ENCODE measurements around the gene ATP23.

Gene ATP23

DNA sequence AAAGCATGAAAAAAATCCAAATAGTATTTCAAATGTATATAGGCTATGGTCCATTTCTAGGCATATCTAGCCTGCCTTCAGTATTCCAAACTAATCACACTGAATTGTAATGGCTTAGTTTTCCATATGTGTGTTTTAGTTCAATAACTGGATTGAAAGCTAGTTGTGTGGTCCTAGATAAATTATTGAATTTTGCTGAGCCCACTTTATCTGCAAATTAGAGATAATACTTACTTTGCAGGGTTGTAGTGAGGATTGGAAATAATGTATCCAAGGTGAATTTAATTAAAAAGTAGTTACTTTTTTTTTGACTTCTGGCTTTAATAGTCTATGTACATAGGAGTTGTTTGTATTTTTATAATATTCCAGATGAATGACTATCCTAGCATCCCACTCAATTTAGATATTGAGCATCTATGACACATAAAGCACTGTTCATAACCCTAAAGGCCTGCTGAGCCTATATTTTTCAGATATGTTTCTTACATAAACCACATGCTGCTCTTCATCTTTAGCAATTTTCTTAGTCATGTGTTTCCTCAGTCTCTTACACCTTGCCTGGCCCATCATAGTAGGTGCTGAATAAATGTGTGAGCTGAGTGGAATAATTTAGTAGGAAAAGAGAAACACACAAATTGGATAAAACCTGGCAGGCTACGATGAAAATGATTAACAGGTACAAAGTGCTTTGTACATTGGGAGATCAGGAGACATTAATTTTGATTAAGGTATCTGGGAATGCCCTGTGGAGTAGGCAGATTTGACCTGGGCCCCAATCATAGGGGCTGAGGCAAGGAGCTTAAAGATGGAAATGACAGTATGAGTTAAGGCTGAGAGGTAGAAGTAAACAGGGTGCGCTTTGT lies 1.1 kb upstream of the ATP23 start:
- H3K4me3 ChIP-seq (ENCODE audit: low read length, poor library complexity, severe bottlenecking) = peak overlapping the region; percentile 75
- H3K9me3 ChIP-seq (ENCODE audit: insufficient read depth, low read depth, low read length) = no peaks in the 10 kb centered on the region
- no peaks in the 10 kb centered on the region for H3K36me3 ChIP-seq (ENCODE audit: insufficient read depth, low read length)
- no peaks in the 10 kb centered on the region for H3K27me3 ChIP-seq (ENCODE audit: insufficient read depth, low read length, poor library complexity, severe bottlenecking)
- H2AFZ ChIP-seq (ENCODE audit: low read length) = no peak overlapping the region
- H3K4me1 ChIP-seq (ENCODE audit: insufficient read depth, low read length, poor library complexity, severe bottlenecking) = peaks cover 56% of the 10 kb centered on the region
- peaks cover 41% of the 10 kb centered on the region for H3K79me2 ChIP-seq (ENCODE audit: insufficient read depth, low read length)
- no peaks in the 10 kb centered on the region for H3K9me2 ChIP-seq (replicated peaks; ENCODE audit: low read depth, low read length)
- peak overlapping the region; percentile 82 for H3K9ac ChIP-seq (ENCODE audit: low read depth, low read length, poor library complexity, severe bottlenecking)
- H3F3A ChIP-seq (ENCODE audit: low read depth) = peaks cover 16% of the 10 kb centered on the region
- no peaks in the 10 kb centered on the region for H4K20me1 ChIP-seq (ENCODE audit: insufficient read depth, low read length, poor library complexity, severe bottlenecking)
- H3K4me2 ChIP-seq (ENCODE audit: low read depth, low read length, poor library complexity, severe bottlenecking) = peak overlapping the region; percentile 86
- TF ChIP-seq EZH2phosphoT487 (IDR thresholded peaks at IDR 0.05; ENCODE audit: borderline replicate concordance) (no peak), CTCF (conservative IDR thresholded peaks at IDR 0.05; ENCODE audit: low read length) (no peak)

DNA sequence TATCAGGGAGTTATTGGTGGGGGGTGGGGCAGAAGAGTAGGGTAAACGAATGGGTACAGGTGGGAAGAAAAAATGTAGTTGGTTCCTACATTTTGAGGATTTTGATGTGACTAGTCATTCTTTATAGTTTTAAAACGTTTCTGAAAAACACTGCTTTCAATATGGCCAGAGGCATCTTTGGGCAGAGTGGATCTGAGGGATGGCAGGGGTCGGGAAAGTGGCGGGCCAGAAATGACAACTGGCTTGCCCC lies 527 bp upstream of the ATP23 start:
- H3K4me1 ChIP-seq (ENCODE audit: insufficient read depth, low read length, poor library complexity, severe bottlenecking) = peaks cover 60% of the 10 kb centered on the region
- no peaks in the 10 kb centered on the region for H3K27me3 ChIP-seq (ENCODE audit: insufficient read depth, low read length, poor library complexity, severe bottlenecking)
- no peaks in the 10 kb centered on the region for H4K20me1 ChIP-seq (ENCODE audit: insufficient read depth, low read length, poor library complexity, severe bottlenecking)
- H3K79me2 ChIP-seq (ENCODE audit: insufficient read depth, low read length) = peaks cover 39% of the 10 kb centered on the region
- H3K9me3 ChIP-seq (ENCODE audit: insufficient read depth, low read depth, low read length) = no peaks in the 10 kb centered on the region
- peak overlapping the region; percentile 75 for H3K4me3 ChIP-seq (ENCODE audit: low read length, poor library complexity, severe bottlenecking)
- H3K9ac ChIP-seq (ENCODE audit: low read depth, low read length, poor library complexity, severe bottlenecking) = peak overlapping the region; percentile 82
- H2AFZ ChIP-seq (ENCODE audit: low read length) = no peak overlapping the region
- H3K36me3 ChIP-seq (ENCODE audit: insufficient read depth, low read length) = no peaks in the 10 kb centered on the region
- H3K9me2 ChIP-seq (replicated peaks; ENCODE audit: low read depth, low read length) = no peaks in the 10 kb centered on the region
- peak overlapping the region; percentile 86 for H3K4me2 ChIP-seq (ENCODE audit: low read depth, low read length, poor library complexity, severe bottlenecking)
- peaks cover 11% of the 10 kb centered on the region for H3F3A ChIP-seq (ENCODE audit: low read depth)
- TF ChIP-seq CTCF (conservative IDR thresholded peaks at IDR 0.05; ENCODE audit: low read length) (no peak), EZH2phosphoT487 (IDR thresholded peaks at IDR 0.05; ENCODE audit: borderline replicate concordance) (no peak)

GRCh38 chr12:57943438-57944080 lies 2.2 kb downstream of the ATP23 start:
- no peaks in the 10 kb centered on the region for H3K36me3 ChIP-seq (ENCODE audit: insufficient read depth, low read length)
- H3K27me3 ChIP-seq (ENCODE audit: insufficient read depth, low read length, poor library complexity, severe bottlenecking) = no peaks in the 10 kb centered on the region
- TF ChIP-seq EZH2phosphoT487 (IDR thresholded peaks at IDR 0.05; ENCODE audit: borderline replicate concordance) (no peak), CTCF (conservative IDR thresholded peaks at IDR 0.05; ENCODE audit: low read length) (no peak)
- H2AFZ ChIP-seq (ENCODE audit: low read length) = no peak overlapping the region
- H3K4me2 ChIP-seq (ENCODE audit: low read depth, low read length, poor library complexity, severe bottlenecking) = peak overlapping the region; percentile 91
- H3K9me2 ChIP-seq (replicated peaks; ENCODE audit: low read depth, low read length) = no peaks in the 10 kb centered on the region
- peak overlapping the region; percentile 77 for H3K4me3 ChIP-seq (ENCODE audit: low read length, poor library complexity, severe bottlenecking)
- no peaks in the 10 kb centered on the region for H3K9me3 ChIP-seq (ENCODE audit: insufficient read depth, low read depth, low read length)
- peaks cover 61% of the 10 kb centered on the region for H3K4me1 ChIP-seq (ENCODE audit: insufficient read depth, low read length, poor library complexity, severe bottlenecking)
- peaks cover 11% of the 10 kb centered on the region for H3F3A ChIP-seq (ENCODE audit: low read depth)
- peak overlapping the region; percentile 90 for H3K9ac ChIP-seq (ENCODE audit: low read depth, low read length, poor library complexity, severe bottlenecking)
- H3K79me2 ChIP-seq (ENCODE audit: insufficient read depth, low read length) = peaks cover 36% of the 10 kb centered on the region
- no peaks in the 10 kb centered on the region for H4K20me1 ChIP-seq (ENCODE audit: insufficient read depth, low read length, poor library complexity, severe bottlenecking)
